GM12878 (cell line): Measurements from ENCODE around the gene EFHC1. TPM values are rescaled to one million over a fixed set of nuclear protein-coding genes. Genes with fewer than 3 reads are reported as not detected.

Experiments used
- ASH2L ChIP-seq: fragments of 300-600, 200-600 bp; sonication (generic); IDR thresholded peaks from 2 replicates; pipeline ENCODE4 v1.6.1; 2017; ENCODE audit warnings: low read depth, mild to moderate bottlenecking, borderline replicate concordance
- CBX5 ChIP-seq: sonication (generic); IDR thresholded peaks from 2 replicates; pipeline ENCODE4 v1.6.1; 2016; ENCODE audit warnings: low read depth, moderate library complexity, mild to moderate bottlenecking, inconsistent platforms
- CHD2 ChIP-seq: IDR thresholded peaks from 2 replicates; pipeline ENCODE4 v1.6.1; 2011; ENCODE audit warnings: low read depth, low read length, improper control_type of control experiment, borderline replicate concordance
- E2F8 ChIP-seq: fragments of 450-650 bp; IDR thresholded peaks from 2 replicates; pipeline ENCODE4 v1.6.1; 2018; ENCODE audit warnings: mild to moderate bottlenecking, low read depth, moderate library complexity; ENCODE audit not compliant: partially characterized antibody
- ETV6 ChIP-seq, 2 experiments: fragments of 450-650 bp in 1 of 2; IDR thresholded peaks in 1 of 2; conservative IDR thresholded peaks in 1 of 2; 2 replicates each; pipeline ENCODE4 v1.6.1; 2014; ENCODE audit warnings: antibody characterized with exemption in 1 of 2, borderline replicate concordance in 1 of 2, low read depth in 1 of 2, mild to moderate bottlenecking in 1 of 2, moderate library complexity in 1 of 2
- FOS ChIP-seq: IDR thresholded peaks from 3 replicates; pipeline ENCODE4 v1.6.1; 2011; ENCODE audit warnings: borderline replicate concordance; ENCODE audit not compliant: insufficient read length; ENCODE audit errors: extremely low read depth
- HDAC2 ChIP-seq: fragments of 200-600 bp; sonication (generic); IDR thresholded peaks from 2 replicates; pipeline ENCODE4 v1.6.1; 2017
- IKZF1 ChIP-seq: fragments of 450-650 bp; conservative IDR thresholded peaks from 2 replicates; pipeline ENCODE4 v1.6.1; 2017; ENCODE audit warnings: antibody characterized with exemption, mild to moderate bottlenecking
- IRF4 ChIP-seq: IDR thresholded peaks from 2 replicates; pipeline ENCODE4 v1.6.1; 2011; ENCODE audit warnings: low read depth, low read length
- MEF2A ChIP-seq: IDR thresholded peaks from 2 replicates; pipeline ENCODE4 v1.6.1; 2011; ENCODE audit warnings: low read depth, mild to moderate bottlenecking, low read length, moderate library complexity; ENCODE audit not compliant: insufficient read depth
- MTA2 ChIP-seq: fragments of 450-650 bp; IDR thresholded peaks from 2 replicates; pipeline ENCODE4 v1.6.1; 2016; ENCODE audit warnings: low read depth, mild to moderate bottlenecking, moderate library complexity
- NFIC ChIP-seq: IDR thresholded peaks from 2 replicates; pipeline ENCODE4 v1.6.1; 2012; ENCODE audit warnings: low read depth, mild to moderate bottlenecking, inconsistent platforms, low read length, moderate library complexity
- PBX3 ChIP-seq: IDR thresholded peaks from 2 replicates; pipeline ENCODE4 v1.6.1; 2011; ENCODE audit warnings: mild to moderate bottlenecking, low read depth, low read length, moderate library complexity; ENCODE audit not compliant: insufficient replicate concordance
- RAD21 ChIP-seq: IDR thresholded peaks from 2 replicates; pipeline ENCODE4 v1.6.1; 2011; ENCODE audit warnings: mild to moderate bottlenecking, low read depth, low read length, moderate library complexity; ENCODE audit not compliant: insufficient read depth
- RELB ChIP-seq: fragments of 450-650 bp; IDR thresholded peaks from 2 replicates; pipeline ENCODE4 v1.6.1; 2017; ENCODE audit warnings: low read depth, mild to moderate bottlenecking, moderate library complexity
- RUNX3 ChIP-seq: IDR thresholded peaks from 2 replicates; pipeline ENCODE4 v1.6.1; 2012; ENCODE audit warnings: low read length, inconsistent platforms
- SREBF2 ChIP-seq: IDR thresholded peaks from 2 replicates; pipeline ENCODE4 v1.6.1; 2012; ENCODE audit warnings: mild to moderate bottlenecking, low read length
- STAT3 ChIP-seq: IDR thresholded peaks from 2 replicates; pipeline ENCODE4 v1.6.1; 2011; ENCODE audit warnings: low read depth, low read length, improper control_type of control experiment
- ZNF217 ChIP-seq: fragments of 450-650 bp; IDR thresholded peaks from 2 replicates; pipeline ENCODE4 v1.6.1; 2017; ENCODE audit warnings: antibody characterized with exemption, mild to moderate bottlenecking
- polyA plus RNA-seq, 11 experiments: library from polyadenylated mRNA; depleted of rRNA in 4 of 11; unstranded in 6 of 11; stranded (reverse) in 5 of 11; fragments of >200 nt; fragmentation: Nextera tagmentation in 4 of 11; fragmentation: Illumina TruSeq in 1 of 11; extraction: Ambion mirVana in 4 of 11; extraction: Trizol in 1 of 11; gene quantifications; 1 replicate in 1 of 11; 2 replicates in 10 of 11; pipeline versions ENCODE4 v1.2.1 to v1.2.3, GENCODE V29; 2011 to 2016; ENCODE audit warnings: inconsistent platforms in 2 of 11, missing spikeins in 2 of 11, low read depth in 1 of 11
- total RNA-seq, 4 experiments: library from RNA; depleted of rRNA in 3 of 4; stranded (reverse); fragments of >200 nt in 3 of 4; fragmentation: Illumina TruSeq in 1 of 4; extraction: Trizol in 1 of 4; gene quantifications; 2 replicates each; pipeline versions ENCODE4 v1.2.1 to v1.2.3, GENCODE V29; 2013 to 2021
- TF ChIP-seq, protein P1 (sequence below): fragments of 450-650 bp; IDR thresholded peaks from 2 replicates; pipeline ENCODE4 v1.6.1; 2017; ENCODE audit warnings: mild to moderate bottlenecking, moderate library complexity

The EFHC1 gene
- total and polyA plus RNA-seq, 10 of the 15 experiments (the other 5 are each of a cell fraction or from before 2014, with no cell fraction given) = 5.5 to 14.5 (median 8.8) TPM

DNA sequence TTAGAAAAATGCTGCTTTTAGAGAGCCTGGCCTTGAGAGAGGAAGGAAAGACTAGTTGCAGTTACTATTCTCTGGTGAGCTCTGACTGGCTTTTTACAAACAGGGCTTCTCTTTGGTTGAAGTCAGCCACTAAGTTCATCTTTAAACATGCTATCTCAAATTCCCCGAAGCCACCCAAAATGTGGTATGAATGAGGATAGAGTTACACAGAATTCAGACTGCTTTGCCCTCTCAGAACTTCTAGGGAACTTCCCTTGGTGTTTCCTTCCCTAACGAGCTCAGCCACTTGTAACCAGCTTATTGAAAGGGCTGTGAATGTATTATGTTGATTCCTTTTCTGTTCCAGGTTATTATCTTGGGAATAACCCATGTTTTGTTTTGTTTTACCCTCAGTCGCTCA is 73.5 kb downstream of the EFHC1 start (continued):
- peak; percentile 54; the same call in 1 of the 2 replicates for TF ChIP-seq NFIC
- peak; percentile 50; the same call in 1 of the 2 replicates for TF ChIP-seq IKZF1
- TF ChIP-seq ETV6 (conservative IDR thresholded peaks at IDR 0.05 in 1 of 2, IDR thresholded peaks at IDR 0.05 in 1 of 2; ENCODE audit: borderline replicate concordance in 1 of 2, low read depth in 1 of 2) = peak in 1 of 2 experiments; percentile 49; a peak in 1 of 4 replicates
- TF ChIP-seq RAD21 = no peak
- TF ChIP-seq ZNF217 = no peak
- TF ChIP-seq MEF2A = no peak
- peak; percentile 60 for TF ChIP-seq RUNX3
- TF ChIP-seq, protein P1, sequence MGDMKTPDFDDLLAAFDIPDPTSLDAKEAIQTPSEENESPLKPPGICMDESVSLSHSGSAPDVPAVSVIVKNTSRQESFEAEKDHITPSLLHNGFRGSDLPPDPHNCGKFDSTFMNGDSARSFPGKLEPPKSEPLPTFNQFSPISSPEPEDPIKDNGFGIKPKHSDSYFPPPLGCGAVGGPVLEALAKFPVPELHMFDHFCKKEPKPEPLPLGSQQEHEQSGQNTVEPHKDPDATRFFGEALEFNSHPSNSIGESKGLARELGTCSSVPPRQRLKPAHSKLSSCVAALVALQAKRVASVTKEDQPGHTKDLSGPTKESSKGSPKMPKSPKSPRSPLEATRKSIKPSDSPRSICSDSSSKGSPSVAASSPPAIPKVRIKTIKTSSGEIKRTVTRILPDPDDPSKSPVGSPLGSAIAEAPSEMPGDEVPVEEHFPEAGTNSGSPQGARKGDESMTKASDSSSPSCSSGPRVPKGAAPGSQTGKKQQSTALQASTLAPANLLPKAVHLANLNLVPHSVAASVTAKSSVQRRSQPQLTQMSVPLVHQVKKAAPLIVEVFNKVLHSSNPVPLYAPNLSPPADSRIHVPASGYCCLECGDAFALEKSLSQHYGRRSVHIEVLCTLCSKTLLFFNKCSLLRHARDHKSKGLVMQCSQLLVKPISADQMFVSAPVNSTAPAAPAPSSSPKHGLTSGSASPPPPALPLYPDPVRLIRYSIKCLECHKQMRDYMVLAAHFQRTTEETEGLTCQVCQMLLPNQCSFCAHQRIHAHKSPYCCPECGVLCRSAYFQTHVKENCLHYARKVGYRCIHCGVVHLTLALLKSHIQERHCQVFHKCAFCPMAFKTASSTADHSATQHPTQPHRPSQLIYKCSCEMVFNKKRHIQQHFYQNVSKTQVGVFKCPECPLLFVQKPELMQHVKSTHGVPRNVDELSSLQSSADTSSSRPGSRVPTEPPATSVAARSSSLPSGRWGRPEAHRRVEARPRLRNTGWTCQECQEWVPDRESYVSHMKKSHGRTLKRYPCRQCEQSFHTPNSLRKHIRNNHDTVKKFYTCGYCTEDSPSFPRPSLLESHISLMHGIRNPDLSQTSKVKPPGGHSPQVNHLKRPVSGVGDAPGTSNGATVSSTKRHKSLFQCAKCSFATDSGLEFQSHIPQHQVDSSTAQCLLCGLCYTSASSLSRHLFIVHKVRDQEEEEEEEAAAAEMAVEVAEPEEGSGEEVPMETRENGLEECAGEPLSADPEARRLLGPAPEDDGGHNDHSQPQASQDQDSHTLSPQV = no peak
- no peak for TF ChIP-seq E2F8
- no peak for TF ChIP-seq FOS
- TF ChIP-seq CHD2 = no peak
- no peak for TF ChIP-seq SREBF2
- peak; percentile 61 for TF ChIP-seq RELB
- TF ChIP-seq STAT3 = no peak
- TF ChIP-seq MTA2 = peak; percentile 51; the same call in 1 of the 2 replicates
- TF ChIP-seq HDAC2 = no peak
- TF ChIP-seq ASH2L = no peak
- no peak for TF ChIP-seq IRF4
- TF ChIP-seq CBX5 = 0 out of 2 replicates have a peak, but pooled peaks have one; percentile 28
- TF ChIP-seq PBX3 = no peak
- TF ChIP-seq, all 136 proteins: peak for 10
